Body of pancreas (tissue), 4 donors: ENCODE measurements around the gene PLXNB1. TPM values are rescaled to one million over a fixed set of nuclear protein-coding genes. Genes with fewer than 3 reads are reported as not detected.

ENCODE experiments used
- ATAC-seq: fragments of 150-250 bp; one replicate; pipeline ENCODE4 v1.9.1; 2016
- DNase-seq, 4 donors: peaks; one replicate each; pipeline ENCODE4 v3.0.0-alpha.2; 2019
- H3K27ac ChIP-seq, 4 donors: fragments of 200-600 bp; sonication (generic); 1 replicate in 3 of 4; 2 replicates in 1 of 4; pipeline versions ENCODE4 v1.5.1 to v1.6.1; 2016 to 2019; ENCODE audit warnings: mild to moderate bottlenecking in 1 of 4, mixed read lengths in 1 of 4, moderate library complexity in 1 of 4
- H3K27me3 ChIP-seq, 2 donors: fragments of 200-600 bp; sonication (generic); one replicate each; pipeline ENCODE4 v1.6.0; 2016; ENCODE audit warnings: mild to moderate bottlenecking in 1 of 2
- H3K36me3 ChIP-seq, 2 donors: fragments of 200-600 bp; sonication (generic); replicated peaks in 1 of 2; 2 replicates each; pipeline ENCODE4 v1.5.1; 2016; ENCODE audit warnings: low read depth in 2 of 2; ENCODE audit not compliant: insufficient read depth in 1 of 2
- H3K4me1 ChIP-seq: fragments of 200-600 bp; sonication (generic); one replicate; pipeline ENCODE4 v1.6.0; 2016
- H3K4me3 ChIP-seq, 2 donors: fragments of 200-600 bp; sonication (generic); 1 replicate in 1 of 2; 2 replicates in 1 of 2; pipeline ENCODE4 v1.5.1; 2016 to 2019
- H3K9me3 ChIP-seq, 3 donors: fragments of 200-600 bp; sonication (generic); 1 replicate in 2 of 3; 2 replicates in 1 of 3; pipeline ENCODE4 v1.5.1; 2016
- CTCF ChIP-seq, 7 experiments: fragments of 450-650 bp in 4 of 7; fragments of 200-600 bp in 3 of 7; sonication (generic) in 3 of 7; IDR thresholded peaks; one replicate each; pipeline ENCODE4 v1.5.1; 2016 to 2019; ENCODE audit warnings: antibody characterized with exemption in 7 of 7
- POLR2A ChIP-seq, 3 donors: fragments of 450-650 bp; IDR thresholded peaks; one replicate each; pipeline ENCODE4 v1.6.1; 2016; ENCODE audit warnings: antibody characterized with exemption in 3 of 3, mild to moderate bottlenecking in 2 of 3
- WGBS, 2 donors: methylation state at CpG; one replicate each; pipeline ENCODE4 v1.1.5; 2017; 5-methylcytosine and 5-hydroxymethylcytosine counted together
- intact Hi-C: fragments of 100-400 bp; cut with DNase I; formaldehyde crosslinking; loops from one replicate; pipeline ENCODE4 v1.15.1; 2023
- total RNA-seq, 2 donors: library from RNA; depleted of rRNA; stranded (reverse); fragments of >200 nt; gene quantifications; one replicate each; pipeline ENCODE4 v1.1.0, GENCODE V29; 2016

The PLXNB1 gene
- total RNA-seq, 2 donors from 2014 or later, result 118 to 311 TPM

GRCh38 chr3:48426944-48427629 lies 2.8 kb downstream of the PLXNB1 start:
- ATAC-seq (no peak), DNase-seq (no peak)
- Histone ChIP-seq H3K4me1 (peaks cover 79% of the 10 kb centered on the region), H3K9me3 (no peaks in the 10 kb centered on the region), H3K27me3 (no peaks in the 10 kb centered on the region), H3K36me3 (peaks cover 0 to 4% of the 10 kb centered on the region in 2 donors), H3K4me3 (no peak overlapping the region), H3K27ac (peak overlapping the region; percentile 1 to 96 (median 94))
- WGBS, 2 donors, result 54 to 61% methylated on average over 7 to 8 of the region's 8 CpGs
- intact Hi-C loops, result no loop called here
- TF ChIP-seq CTCF (IDR thresholded peaks at IDR 0.05) (no peak), POLR2A (IDR thresholded peaks at IDR 0.05) (no peak)

- no peak overlapping the region for H3K4me3 ChIP-seq
- peaks cover 0 to 4% of the 10 kb centered on the region in 2 donors for H3K36me3 ChIP-seq
- H3K27ac ChIP-seq, result peak overlapping the region; percentile 68 to 96 (median 94)
- no peaks in the 10 kb centered on the region for H3K27me3 ChIP-seq
- intact Hi-C loops, result no loop called here
- H3K9me3 ChIP-seq, result no peaks in the 10 kb centered on the region
- WGBS, 2 donors, result 14 to 55% methylated on average over 2 to 11 of the region's 11 CpGs
- H3K4me1 ChIP-seq, result peaks cover 76% of the 10 kb centered on the region
- DNase-seq (peak in 1 of 4 donors; percentile 25), ATAC-seq (no peak)
- TF ChIP-seq POLR2A (IDR thresholded peaks at IDR 0.05) (peak in 1 of 3 donors; percentile 9), CTCF (IDR thresholded peaks at IDR 0.05) (no peak)
These were observed 3.4 kb downstream of the PLXNB1 start for GRCh38 chr3:48426401-48426909.

GRCh38 chr3:48425281-48425812 lies 4.5 kb downstream of the PLXNB1 start:
- no peaks in the 10 kb centered on the region for H3K27me3 ChIP-seq
- no peak overlapping the region for H3K4me3 ChIP-seq
- 55 to 71% methylated on average over 7 to 10 of the region's 13 CpGs for WGBS, 2 donors
- peak overlapping the region; percentile 68 to 96 (median 94) for H3K27ac ChIP-seq
- H3K4me1 ChIP-seq, result peaks cover 65% of the 10 kb centered on the region
- peaks cover 0 to 4% of the 10 kb centered on the region in 2 donors for H3K36me3 ChIP-seq
- intact Hi-C loops, result no loop called here
- ATAC-seq (peak; percentile 33), DNase-seq (peak; percentile 56 to 72 (median 70))
- TF ChIP-seq CTCF (IDR thresholded peaks at IDR 0.05) (no peak), POLR2A (IDR thresholded peaks at IDR 0.05) (peak in 2 of 3 donors; percentile 62 to 64)
- no peaks in the 10 kb centered on the region for H3K9me3 ChIP-seq

- Histone ChIP-seq H3K9me3 (no peaks in the 10 kb centered on the region), H3K27ac (peak overlapping the region in 3 of 4 donors; percentile 93 to 96 (median 96)), H3K4me3 (no peak overlapping the region), H3K4me1 (peaks cover 60% of the 10 kb centered on the region), H3K36me3 (peaks cover 0 to 4% of the 10 kb centered on the region in 2 donors), H3K27me3 (no peaks in the 10 kb centered on the region)
- intact Hi-C loops, result no loop called here
- TF ChIP-seq CTCF (IDR thresholded peaks at IDR 0.05) (no peak), POLR2A (IDR thresholded peaks at IDR 0.05) (no peak)
- 84% methylated on average over 26 of the region's 27 CpGs; no CpG with 5 or more reads in 1 of the 2 donors for WGBS, 2 donors
- DNase-seq (no peak), ATAC-seq (no peak)
These were observed 5.8 kb downstream of the PLXNB1 start for GRCh38 chr3:48423883-48424695.
